CD4-positive, alpha-beta T cell treated with Interleukin-10 for 1 hour (primary cell): ENCODE data around the gene DAP.
"Not testable (repeated sequence)": the region's sequence is repeated elsewhere in the genome, so short reads cannot be mapped to it uniquely, and the experiment has no call there.

Experiments used
- DNase-seq: peaks from one replicate; pipeline ENCODE4 v3.0.0-alpha.2; 2020

The DAP gene

GRCh38 chr5:10733426-10733825 lies 27.6 kb downstream of the DAP start:
- DNase-seq = no peak

- no peak for DNase-seq
Measured at GRCh38 chr5:10731913-10732312, 29.1 kb downstream of the DAP start.

DNA sequence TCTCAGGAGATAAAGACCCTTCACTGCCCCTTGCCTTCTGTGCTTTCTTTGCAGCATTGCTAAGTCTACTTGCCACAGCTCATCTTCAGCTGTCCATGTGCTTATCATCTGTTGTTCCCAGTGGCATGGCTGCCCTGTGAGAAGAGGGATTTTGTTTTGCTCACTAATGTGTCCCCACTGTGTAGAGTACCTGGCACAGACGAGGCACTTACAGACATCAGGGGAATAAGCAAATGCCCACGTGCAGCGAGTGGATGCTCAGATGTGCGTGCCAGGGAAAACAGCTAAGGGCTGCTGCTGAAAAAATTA lies 31.0 kb downstream of the DAP start:
- DNase-seq = no peak

- no peak for DNase-seq
Measured at GRCh38 chr5:10729320-10730042, 31.6 kb downstream of the DAP start.

DNA sequence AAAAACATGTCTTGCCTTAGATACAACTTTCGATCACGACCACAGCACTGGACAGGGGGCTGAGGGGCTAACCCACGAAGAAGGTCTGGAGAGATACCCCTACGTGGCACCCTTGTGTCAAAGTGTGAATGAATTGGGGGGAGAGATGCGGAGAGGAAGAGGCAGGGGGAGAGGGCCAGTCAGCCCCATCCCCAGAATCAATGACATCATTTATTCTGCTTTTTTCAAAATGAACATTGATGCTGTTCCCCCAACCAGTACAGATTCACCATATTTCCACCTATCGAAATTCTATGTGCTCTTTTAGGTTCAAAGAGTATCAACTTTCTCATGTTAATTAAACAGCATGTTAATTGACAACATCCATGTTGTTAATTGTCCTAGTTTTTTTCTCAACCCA lies 32.4 kb downstream of the DAP start:
- DNase-seq = no peak

DNA sequence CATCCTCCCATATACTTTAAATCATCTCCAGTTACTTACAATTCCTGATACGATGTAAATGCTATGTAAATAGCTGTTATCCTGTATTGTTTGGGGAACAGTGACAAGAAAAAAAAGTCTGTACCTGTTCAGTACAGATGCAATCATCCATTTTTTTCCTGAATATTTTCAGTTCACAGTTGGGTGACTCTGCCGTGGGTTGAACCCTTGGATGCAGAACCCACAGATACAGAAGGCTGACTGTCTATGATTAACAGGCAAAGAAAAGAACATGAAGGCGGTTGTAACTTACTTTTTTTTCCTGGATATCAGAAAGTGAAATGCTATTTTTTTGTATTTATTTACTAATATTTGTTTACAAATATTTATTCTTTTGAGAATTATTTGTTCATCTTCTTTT lies 33.2 kb downstream of the DAP start:
- no peak for DNase-seq

DNA sequence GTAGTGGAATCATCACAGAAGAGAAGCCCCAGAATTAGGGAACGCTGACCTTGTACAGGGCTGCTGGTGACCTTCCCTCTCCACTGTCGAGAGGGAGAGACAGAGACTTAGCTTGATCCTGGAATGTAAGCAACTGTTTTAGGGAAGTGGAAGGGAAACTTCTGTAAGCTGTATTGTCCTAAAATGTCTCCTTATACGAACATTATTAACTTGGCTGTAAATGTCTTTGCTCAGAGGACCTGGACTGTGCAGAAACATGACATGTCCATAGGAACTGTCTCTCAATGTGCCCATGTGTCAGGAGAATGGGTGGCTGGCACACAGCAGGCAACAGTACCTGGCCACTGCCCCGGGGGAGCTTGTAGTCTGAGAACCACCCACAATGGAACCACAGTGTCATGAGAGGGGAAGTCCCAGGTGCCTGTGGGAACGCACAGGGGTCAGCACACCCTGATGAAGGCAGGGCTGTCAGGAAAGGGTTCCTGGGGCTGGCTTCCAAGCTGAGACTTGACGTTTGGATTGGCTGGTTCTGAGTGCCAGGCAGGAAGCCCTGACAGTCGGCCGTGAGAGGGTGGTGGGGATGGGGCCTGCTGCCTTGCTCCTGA lies 34.0 kb downstream of the DAP start:
- DNase-seq = no peak

- no peak for DNase-seq
Measured at GRCh38 chr5:10726179-10726912, 34.7 kb downstream of the DAP start.

DNA sequence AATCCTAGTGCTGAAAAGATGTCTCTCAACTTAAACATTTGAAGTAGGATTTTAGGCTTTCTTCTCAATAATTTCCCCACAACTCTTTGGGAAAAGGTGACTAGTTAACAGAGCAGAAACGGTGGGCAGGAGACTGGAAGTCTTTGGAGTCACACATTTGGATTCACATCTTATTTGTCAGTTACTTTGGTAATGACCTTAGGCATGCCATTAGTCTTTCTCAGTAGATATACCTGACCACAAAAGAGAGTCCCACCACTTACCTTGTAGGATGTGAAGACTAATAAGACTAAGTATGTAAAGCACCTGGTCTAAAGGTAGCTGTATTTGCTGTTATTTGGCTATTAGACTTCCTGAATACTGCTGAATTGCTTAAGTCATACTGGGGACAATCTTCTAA lies 35.4 kb downstream of the DAP start:
- DNase-seq = no peak

GRCh38 chr5:10724781-10725507 lies 36.1 kb downstream of the DAP start:
- no peak for DNase-seq

DNA sequence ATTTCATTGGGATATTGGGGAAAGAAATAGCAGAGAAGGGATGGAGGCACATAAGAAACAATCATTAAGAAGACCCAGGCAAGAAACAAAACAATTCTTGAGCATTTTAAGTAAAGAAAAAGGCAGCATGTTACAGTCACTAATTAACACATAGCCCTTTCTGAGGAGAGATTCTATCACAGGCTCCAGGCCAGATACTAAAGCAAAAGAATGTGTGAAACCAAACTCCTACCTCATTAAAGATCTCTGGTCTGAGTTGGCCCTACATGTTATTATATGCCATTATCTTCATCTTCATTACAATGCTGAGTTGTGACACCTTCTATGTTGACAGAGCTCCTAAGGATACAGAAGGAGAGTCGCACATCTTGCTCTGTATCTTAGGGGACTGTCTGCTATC lies 37.5 kb downstream of the DAP start:
- DNase-seq = no peak

GRCh38 chr5:10720766-10721165 lies 40.3 kb downstream of the DAP start:
- DNase-seq = not testable (repeated sequence)

- no peak for DNase-seq
Measured at GRCh38 chr5:10719965-10720364, 41.1 kb downstream of the DAP start.

DNA sequence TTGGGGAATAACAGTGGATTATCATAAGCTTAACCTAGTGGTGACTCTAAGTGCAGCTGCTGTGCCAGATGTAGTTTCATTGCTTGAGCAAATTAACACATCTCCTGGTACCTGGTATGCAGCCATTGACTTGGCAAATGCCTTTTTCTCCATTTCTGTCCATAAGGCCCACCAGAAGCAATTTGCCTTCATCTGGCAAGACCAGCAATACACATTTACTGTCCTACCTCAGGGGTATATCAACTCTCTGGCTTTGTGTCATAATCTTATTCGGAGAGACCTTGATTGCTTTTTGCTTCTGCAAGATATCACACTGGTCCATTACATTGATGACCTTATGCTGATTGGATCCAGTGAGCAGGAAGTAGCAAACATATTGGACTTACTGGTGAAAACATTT lies 42.4 kb downstream of the DAP start:
- not testable (repeated sequence) for DNase-seq

- DNase-seq = not testable (repeated sequence)
Measured at GRCh38 chr5:10716825-10717224, 44.2 kb downstream of the DAP start.

DNA sequence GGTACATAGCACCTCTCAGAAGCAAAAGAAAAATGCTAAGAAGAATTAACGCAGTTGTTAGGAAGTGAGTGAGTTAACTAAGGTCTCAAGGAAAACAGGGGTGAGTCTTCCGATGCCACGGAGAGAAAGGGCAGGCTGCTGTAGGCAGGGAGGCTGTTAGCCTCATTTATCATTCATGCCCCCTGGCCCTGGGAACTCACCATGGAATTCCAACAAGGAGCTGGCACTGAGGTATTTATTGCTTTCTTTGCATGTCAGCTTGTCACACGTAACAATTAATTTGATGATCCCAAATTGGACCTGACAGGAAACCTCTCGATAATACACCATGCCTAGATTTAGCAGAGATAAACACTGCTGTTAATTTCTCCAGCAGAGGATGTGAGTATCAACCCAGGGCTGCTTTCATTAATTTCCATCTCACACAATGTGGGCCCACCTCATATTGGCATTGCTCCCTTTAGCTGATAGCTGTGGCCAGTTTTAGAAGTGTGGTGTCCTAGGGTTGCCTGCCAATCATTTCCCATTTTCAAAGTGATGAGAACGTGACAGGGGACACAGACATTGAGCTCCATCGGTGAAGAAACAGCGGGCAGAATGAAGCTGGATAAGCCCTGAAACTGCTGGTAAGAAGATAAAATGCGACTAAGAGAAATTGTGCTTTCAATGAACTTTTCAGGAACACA lies 45.3 kb downstream of the DAP start:
- DNase-seq = no peak

GRCh38 chr5:10712574-10713366 lies 48.3 kb downstream of the DAP start:
- no peak for DNase-seq

GRCh38 chr5:10711562-10711961 lies 49.5 kb downstream of the DAP start:
- no peak for DNase-seq

- no peak for DNase-seq
Measured at GRCh38 chr5:10710513-10711128, 50.4 kb downstream of the DAP start.

- DNase-seq = no peak
Measured at GRCh38 chr5:10709933-10710332, 51.1 kb downstream of the DAP start.

- DNase-seq = no peak
Measured at GRCh38 chr5:10709409-10709808, 51.6 kb downstream of the DAP start.
